GM12892 (cell line): Measurements from ENCODE around the gene CARMIL1.

ENCODE experiments used
- DNase-seq: peaks from one replicate; pipeline ENCODE4 v3.0.0; 2011; ENCODE audit not compliant: insufficient read length
- FAIRE-seq: peaks from 2 replicates; lab custom pipeline; 2011; peaks lifted over from hg19 to GRCh38; lab: Jason Lieb, UNC
- POLR2A ChIP-seq: IDR thresholded peaks from 2 replicates; pipeline ENCODE4 v1.6.1; 2011; ENCODE audit warnings: low read depth, low read length, control low read depth
- POLR2AphosphoS5 ChIP-seq: IDR thresholded peaks from 2 replicates; pipeline ENCODE4 v1.6.1; 2011; ENCODE audit warnings: low read depth, low read length, control low read depth
- TAF1 ChIP-seq: IDR thresholded peaks from 2 replicates; pipeline ENCODE4 v1.6.1; 2011; ENCODE audit warnings: low read depth, mild to moderate bottlenecking, control low read depth, low read length, borderline replicate concordance

Gene CARMIL1

DNA sequence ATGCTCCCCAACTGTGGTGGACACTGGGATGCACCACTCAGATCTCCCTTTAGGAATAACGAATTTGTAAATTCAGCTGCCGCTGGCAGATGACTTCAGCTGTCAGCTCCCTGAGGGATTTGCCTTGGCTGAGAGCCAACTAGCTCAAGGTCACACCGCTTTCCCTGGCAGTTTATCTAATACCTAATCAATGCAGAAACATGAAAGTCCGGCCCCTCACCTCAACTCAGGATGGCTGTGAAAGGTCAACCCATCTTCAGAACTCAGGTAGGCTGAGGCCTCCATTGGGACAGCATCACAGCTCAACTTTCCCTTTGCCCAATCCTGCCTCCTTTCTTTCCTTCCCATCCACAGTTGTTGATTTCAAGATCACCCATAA lies 350.0 kb downstream of the CARMIL1 start:
- TF ChIP-seq TAF1 (no peak), POLR2AphosphoS5 (no peak), POLR2A (no peak)
- DNase-seq: no peak
- no peak for FAIRE-seq

DNA sequence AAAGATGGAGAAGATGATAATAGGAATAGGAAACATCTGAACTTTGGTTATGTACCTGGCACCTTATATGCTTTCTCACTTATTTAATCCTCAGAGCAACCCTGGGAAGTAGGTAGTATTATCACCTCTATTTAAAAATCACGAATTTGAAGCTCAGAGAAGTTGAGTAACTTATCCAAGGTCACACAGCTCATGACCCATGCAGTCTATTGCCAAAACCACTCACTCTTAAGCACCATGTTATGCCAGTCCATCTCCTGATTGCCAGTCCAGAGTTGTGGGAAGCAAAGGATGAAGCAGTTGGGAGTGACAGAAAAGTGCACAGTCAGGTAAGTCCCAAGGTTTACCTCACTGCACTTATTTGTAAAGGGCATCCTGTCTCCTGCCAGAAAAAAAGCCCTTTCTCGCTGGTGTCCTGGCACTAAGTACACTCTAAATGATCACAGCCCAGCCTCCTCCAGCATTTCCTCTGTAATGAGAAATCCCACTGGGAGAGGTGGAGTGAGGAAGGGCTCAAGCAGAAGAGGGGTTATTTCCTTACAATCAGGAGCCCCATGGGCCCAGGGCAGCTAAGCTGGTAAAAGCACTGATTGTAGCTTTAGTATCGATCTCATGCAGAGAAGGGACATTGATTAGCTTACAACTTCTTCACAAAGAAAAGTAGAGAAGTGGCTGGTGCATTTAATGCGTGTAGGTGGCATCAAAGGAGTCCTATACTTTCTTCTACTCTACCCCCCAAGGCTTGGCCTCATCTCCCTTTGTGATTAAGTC lies 351.5 kb downstream of the CARMIL1 start:
- DNase-seq: no peak
- TF ChIP-seq POLR2AphosphoS5: no peak
- no peak for TF ChIP-seq TAF1
- TF ChIP-seq POLR2A: no peak
- FAIRE-seq: no peak

DNA sequence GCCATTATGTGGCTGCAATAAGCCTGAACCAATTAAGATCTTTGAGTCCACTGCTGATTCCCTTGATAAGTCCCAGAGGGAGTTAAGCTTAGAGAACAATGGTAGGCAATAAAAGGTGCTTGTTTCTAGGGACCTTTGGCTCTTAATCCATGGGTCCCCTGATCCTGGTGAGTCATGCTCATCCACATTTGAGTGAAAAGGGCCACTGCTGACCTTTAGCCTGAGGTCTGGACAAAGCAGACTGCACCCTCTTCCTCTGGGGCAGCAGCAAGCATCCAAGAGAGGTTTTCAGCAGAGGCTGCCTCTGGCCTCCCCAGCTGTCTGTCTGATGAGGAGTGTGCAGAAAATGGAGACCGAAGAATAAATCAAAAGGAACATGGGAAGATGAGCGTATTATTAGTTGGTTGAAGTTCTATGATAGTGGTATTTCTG lies 356.7 kb downstream of the CARMIL1 start:
- no peak for DNase-seq
- TF ChIP-seq TAF1: no peak
- TF ChIP-seq POLR2A: no peak
- TF ChIP-seq POLR2AphosphoS5: no peak
- no peak for FAIRE-seq

DNA sequence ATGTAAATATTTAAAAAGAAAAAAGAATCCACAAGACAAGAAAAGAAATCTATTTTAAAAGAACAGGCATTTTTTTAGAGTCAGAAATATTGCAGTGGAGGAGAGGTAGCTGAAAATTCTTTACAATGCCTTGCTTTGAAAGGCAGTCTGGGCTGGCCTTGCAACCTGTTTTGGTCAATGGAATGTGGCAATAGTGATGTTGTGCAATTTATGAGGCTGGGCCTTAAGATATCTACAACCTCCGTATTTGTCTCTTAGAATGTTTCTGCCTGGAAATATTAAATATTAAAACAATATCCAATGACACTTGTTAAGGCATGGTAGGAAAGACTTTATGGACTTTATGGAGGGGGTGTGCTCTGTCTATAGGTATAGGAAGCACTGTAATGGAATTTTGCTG lies 358.0 kb downstream of the CARMIL1 start:
- FAIRE-seq (no peak), DNase-seq (no peak)
- TF ChIP-seq POLR2A: no peak
- TF ChIP-seq TAF1: no peak

DNA sequence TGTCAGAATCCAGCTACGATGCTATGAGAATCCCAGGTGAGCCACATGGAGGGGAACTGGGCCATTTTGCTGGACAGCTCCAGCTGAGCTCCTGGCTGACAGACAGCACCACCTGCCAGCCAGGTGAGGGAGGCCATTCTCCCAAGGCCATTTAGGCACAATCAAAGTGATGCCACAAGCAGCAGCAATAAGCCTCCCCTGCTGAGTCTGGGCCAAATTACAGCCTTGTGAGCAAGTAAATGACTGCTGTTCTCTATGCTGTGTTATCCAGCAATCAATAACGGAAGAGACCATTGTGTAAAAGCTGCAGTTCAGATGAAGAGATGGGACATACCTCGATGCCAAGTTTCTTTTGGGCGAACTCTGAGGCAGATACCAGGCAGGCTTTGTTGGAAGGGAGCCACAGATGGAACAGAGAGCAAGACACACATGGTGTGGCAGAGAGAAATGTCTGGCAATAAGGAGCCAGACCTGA lies 358.8 kb downstream of the CARMIL1 start:
- TF ChIP-seq POLR2A: no peak
- no peak for TF ChIP-seq POLR2AphosphoS5
- no peak for TF ChIP-seq TAF1
- DNase-seq (no peak), FAIRE-seq (no peak)

DNA sequence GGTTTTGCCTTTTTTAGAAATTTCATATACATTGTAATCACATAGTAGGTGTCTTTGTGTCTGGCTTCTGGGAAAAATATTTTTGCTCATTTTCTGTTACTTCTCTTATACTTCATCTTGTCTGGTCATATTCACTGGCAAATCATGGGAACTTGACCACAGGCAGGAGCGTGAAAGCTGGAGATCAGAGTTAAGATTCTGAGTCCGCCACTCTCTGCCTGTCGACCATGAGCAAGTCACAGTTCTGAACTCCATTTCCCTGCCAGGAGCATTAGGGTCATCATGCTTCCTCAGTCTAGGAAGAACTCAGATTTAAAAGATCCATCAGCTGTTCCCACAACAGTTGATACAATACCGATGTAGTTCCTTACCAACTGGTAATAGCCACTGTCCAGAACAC lies 360.5 kb downstream of the CARMIL1 start:
- TF ChIP-seq POLR2A (no peak), POLR2AphosphoS5 (no peak), TAF1 (no peak)
- no peak for DNase-seq
- no peak for FAIRE-seq

DNA sequence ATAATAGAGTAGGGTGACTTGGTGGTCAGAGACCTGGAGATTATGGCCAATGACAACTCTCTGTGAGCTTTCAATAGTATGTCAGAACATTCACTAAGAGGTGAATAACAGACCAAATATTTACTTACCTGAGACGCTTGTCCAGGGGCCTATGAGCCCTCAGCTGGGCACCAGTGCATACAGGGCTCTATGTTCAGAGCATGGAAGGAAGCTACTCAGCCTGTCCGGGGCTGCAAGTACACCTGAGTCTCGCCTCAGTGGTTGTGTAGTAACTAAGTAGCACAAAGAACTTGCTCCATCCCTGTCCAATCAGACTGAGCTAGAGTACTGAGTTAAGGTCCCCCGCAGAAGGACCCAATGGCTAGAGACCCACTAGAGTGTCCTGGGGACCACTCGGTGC lies 361.3 kb downstream of the CARMIL1 start:
- DNase-seq: no peak
- no peak for FAIRE-seq
- TF ChIP-seq POLR2AphosphoS5 (no peak), POLR2A (no peak), TAF1 (no peak)

DNA sequence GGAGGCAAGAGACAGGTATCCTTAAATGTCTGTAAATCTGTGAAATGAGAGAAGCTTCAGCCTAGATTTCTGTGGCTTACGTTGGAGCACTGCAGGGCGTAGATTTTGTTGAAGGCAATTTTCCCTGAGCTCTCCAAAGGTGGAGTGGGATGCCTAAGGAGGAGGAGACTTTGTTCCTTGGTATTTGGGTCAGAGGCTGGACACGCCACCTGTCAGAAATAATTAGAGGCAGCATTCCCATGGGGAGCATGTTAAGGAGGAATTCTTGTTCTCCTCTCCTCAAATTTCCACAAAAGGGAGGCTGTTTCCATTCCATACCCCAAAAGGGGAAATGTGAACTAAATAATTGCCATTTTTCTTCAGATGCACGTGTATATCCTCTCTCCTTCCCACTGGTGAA lies 361.7 kb downstream of the CARMIL1 start:
- FAIRE-seq: no peak
- TF ChIP-seq POLR2AphosphoS5 (no peak), POLR2A (no peak)
- DNase-seq: no peak

DNA sequence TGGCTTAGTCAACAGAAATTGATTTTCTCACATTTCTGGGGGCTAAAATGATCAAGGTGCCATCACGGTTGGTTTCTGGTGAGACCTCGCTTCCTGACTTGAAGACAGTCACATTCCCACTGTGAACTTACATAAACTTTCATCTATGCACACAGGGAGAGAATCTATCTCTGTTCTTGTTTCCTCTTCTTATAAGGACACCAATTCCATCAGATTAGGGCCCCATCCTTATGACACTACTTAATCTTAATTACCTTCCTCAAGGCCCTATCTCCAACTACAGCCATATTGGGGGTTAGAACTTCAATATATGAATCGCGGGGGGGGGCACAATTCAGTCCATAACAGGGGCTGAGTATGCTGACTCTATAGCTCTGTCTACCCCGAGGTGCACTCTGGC lies 362.2 kb downstream of the CARMIL1 start:
- no peak for FAIRE-seq
- TF ChIP-seq TAF1 (no peak), POLR2A (no peak), POLR2AphosphoS5 (no peak)
- DNase-seq: no peak

DNA sequence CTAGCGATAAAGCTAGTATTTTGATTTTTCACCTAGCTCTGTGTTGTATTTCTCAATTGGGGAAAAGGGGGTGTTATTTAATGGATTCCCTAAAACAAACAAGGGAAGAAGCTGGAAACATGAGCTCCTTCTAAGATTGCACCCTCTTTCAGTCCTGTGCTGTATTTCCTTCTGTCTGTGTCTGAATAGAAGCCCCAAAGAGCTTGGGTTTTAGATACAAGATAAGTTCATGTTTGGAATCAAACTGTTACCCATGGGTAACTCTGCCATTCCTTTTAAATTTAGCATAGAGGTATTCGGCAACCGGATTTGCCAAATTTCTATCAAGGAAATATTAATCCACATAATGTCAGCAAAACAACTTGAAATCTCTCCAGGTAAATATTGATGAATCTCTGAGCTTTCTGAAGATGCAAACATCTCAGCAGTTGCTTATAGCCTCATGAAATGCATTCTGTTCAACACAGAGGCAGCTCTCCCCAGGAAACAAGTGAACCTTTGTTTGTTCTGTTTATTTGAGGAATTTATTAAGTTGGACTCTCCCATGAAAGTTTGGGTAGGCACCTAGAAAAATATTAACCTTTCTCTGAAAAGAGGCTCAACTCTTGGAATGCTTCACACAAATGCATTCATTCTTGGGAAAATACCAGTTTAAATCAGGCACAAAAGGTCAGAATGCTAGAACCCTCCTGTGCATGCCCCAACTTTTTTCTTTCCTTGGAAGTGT lies 362.9 kb downstream of the CARMIL1 start:
- TF ChIP-seq POLR2A: no peak
- no peak for TF ChIP-seq POLR2AphosphoS5
- no peak for TF ChIP-seq TAF1
- FAIRE-seq (no peak), DNase-seq (no peak)

DNA sequence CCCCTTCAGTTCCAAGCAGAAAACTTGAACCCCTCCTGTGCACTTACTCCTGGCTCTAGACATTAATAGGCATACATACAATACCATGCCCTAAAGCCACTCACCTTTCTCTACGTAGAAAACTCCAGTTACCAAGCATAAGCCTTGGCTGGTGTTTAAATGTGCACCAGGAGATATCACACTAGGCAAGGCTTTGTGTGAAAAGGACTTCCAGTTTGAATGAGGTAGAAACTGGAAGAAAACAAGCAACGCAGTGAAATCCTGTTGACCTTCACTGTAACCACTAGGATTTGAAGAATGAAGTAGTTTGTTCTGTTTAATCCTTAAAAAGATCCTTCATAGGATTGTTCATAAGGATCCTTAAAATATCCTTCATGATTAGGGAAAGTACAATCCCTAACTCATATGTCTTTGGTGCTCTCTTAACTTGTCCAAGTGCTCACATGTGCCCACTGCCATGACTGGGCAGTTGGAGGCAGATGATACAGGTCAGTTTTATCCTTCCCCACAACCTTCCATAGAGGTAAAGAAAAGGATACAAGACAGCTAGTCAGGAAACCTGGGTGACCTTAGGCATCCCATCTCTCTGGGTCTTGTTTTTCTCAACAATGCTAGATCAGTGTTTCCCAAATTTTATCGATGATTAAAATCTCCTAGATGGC lies 363.6 kb downstream of the CARMIL1 start:
- DNase-seq (no peak), FAIRE-seq (no peak)
- TF ChIP-seq POLR2AphosphoS5 (no peak), POLR2A (no peak), TAF1 (no peak)
